Uterus (tissue), 4 donors: Measurements from ENCODE around the gene UGT1A7. TPM values are rescaled to one million over a fixed set of nuclear protein-coding genes. Genes with fewer than 3 reads are reported as not detected.

Source experiments
- DNase-seq, 2 donors: peaks; one replicate each; pipeline ENCODE4 v3.0.0-alpha.2; 2019 to 2020
- H3K27ac ChIP-seq, 2 donors: fragments of 200-600 bp; sonication (generic); 1 replicate in 1 of 2; 2 replicates in 1 of 2; pipeline ENCODE4 v1.5.1; 2016 to 2018
- H3K27me3 ChIP-seq, 2 donors: fragments of 200-600 bp; sonication (generic); one replicate each; pipeline ENCODE4 v1.5.1; 2018 to 2019; ENCODE audit warnings: control low read depth in 1 of 2
- H3K36me3 ChIP-seq, 2 donors: fragments of 200-600 bp; sonication (generic); one replicate each; pipeline ENCODE4 v1.5.1; 2019; ENCODE audit warnings: control low read depth in 1 of 2
- H3K4me1 ChIP-seq, 2 donors: fragments of 200-600 bp; sonication (generic); one replicate each; pipeline ENCODE4 v1.5.1; 2018 to 2019; ENCODE audit warnings: control low read depth in 1 of 2
- H3K4me3 ChIP-seq, 2 donors: fragments of 200-600 bp; sonication (generic); 1 replicate in 1 of 2; 2 replicates in 1 of 2; pipeline ENCODE4 v1.5.1; 2018 to 2019; ENCODE audit warnings: mild to moderate bottlenecking in 1 of 2
- H3K9me3 ChIP-seq, 2 donors: fragments of 200-600 bp; sonication (generic); one replicate each; pipeline ENCODE4 v1.5.1; 2019; ENCODE audit warnings: control low read depth in 1 of 2
- CTCF ChIP-seq, 4 experiments: fragments of 200-600 bp in 2 of 4; fragments of 450-650 bp in 2 of 4; sonication (generic) in 2 of 4; IDR thresholded peaks; one replicate each; pipeline ENCODE4 v1.5.1; 2016 to 2019; ENCODE audit warnings: antibody characterized with exemption in 4 of 4, mild to moderate bottlenecking in 2 of 4, moderate library complexity in 1 of 4
- POLR2A ChIP-seq, 2 donors: fragments of 450-650 bp; IDR thresholded peaks; one replicate each; pipeline ENCODE4 v1.6.1; 2016; ENCODE audit warnings: antibody characterized with exemption in 2 of 2, mild to moderate bottlenecking in 1 of 2, moderate library complexity in 1 of 2
- intact Hi-C: fragments of 100-400 bp; cut with DNase I; formaldehyde crosslinking; loops from one replicate; pipeline ENCODE4 v1.15.1; 2023; ENCODE audit warnings: low total_unique reads
- total RNA-seq, 4 donors: library from RNA; depleted of rRNA in 3 of 4; stranded (reverse); fragments of >200 nt in 3 of 4; gene quantifications; one replicate each; pipeline versions ENCODE4 v1.1.0 to v1.2.4, GENCODE V29; 2014 to 2023
- donor health status: DM: yes; HTN: yes; CAD: no.

The UGT1A7 gene
- total RNA-seq, 4 donors from 2014 or later = 0.29 TPM; not detected in 3

DNA sequence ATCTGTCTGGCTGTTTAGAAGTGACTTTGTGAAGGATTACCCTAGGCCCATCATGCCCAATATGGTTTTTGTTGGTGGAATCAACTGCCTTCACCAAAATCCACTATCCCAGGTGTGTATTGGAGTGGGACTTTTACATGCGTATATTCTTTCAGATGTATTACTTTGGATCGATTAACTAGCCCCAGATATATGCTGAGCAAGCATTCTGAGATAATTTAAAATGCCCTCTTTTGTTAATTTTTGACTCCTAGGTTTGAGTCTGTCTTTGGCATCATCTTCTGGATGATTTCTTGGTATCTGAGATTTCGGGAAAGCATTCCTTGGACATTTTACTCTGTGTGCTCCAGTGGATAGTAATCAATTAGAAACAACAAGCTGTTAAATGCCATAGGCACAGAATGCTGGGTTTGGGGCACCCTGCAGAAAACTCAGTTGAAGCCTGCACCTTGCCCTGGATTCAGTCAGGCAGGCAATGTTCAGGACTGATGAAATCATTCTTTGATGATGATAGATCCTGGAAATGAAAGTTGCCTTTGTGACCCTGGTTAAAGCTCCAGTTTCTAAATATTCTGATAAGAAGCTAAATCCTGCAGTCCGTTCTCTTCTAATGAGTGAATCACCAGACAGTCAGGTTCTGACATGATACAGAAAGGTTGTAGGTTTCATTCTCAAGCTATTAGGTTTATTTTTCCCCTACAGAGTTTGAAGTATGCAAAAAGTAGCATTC lies 79.5 kb downstream of the UGT1A7 start:
- DNase-seq = no peak
- intact Hi-C loops = no loop called here
- Histone ChIP-seq H3K27me3 (no peaks in the 10 kb centered on the region), H3K36me3 (no peaks in the 10 kb centered on the region), H3K27ac (no peak overlapping the region), H3K9me3 (no peaks in the 10 kb centered on the region), H3K4me3 (no peak overlapping the region), H3K4me1 (no peaks in the 10 kb centered on the region)
- no peak for TF ChIP-seq POLR2A (IDR thresholded peaks at IDR 0.05)
- no peak for TF ChIP-seq CTCF (IDR thresholded peaks at IDR 0.05)

GRCh38 chr2:233764264-233764663 lies 82.6 kb downstream of the UGT1A7 start:
- H3K4me3 ChIP-seq = no peak overlapping the region
- H3K9me3 ChIP-seq = no peaks in the 10 kb centered on the region
- no peaks in the 10 kb centered on the region for H3K36me3 ChIP-seq
- H3K4me1 ChIP-seq = no peaks in the 10 kb centered on the region
- TF ChIP-seq CTCF (IDR thresholded peaks at IDR 0.05) (no peak), POLR2A (IDR thresholded peaks at IDR 0.05) (no peak)
- intact Hi-C loops = no loop called here
- no peak for DNase-seq
- H3K27ac ChIP-seq = no peak overlapping the region
- H3K27me3 ChIP-seq = no peaks in the 10 kb centered on the region

DNA sequence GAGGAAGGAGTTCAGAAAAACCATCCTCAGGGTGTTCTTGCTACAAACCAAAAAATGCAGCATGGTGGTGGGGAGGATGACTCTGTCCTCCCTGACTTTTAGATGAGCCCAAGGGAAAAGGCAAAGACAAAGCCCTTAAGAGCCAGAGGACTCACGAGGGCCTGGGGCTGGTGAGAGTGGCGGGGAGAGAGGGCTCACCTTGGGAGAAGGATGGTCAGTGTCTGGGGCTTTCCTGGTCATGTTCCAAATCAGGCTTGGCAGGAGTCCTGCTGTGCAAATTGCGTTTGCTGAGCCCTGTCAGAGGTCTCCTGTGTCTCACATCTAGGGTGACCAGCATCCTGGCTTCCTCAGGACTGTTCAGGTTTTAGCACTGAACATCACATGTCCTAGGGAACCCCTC lies 83.1 kb downstream of the UGT1A7 start:
- intact Hi-C loops = no loop called here
- H3K27me3 ChIP-seq = no peaks in the 10 kb centered on the region
- no peak for TF ChIP-seq CTCF (IDR thresholded peaks at IDR 0.05)
- no peak for TF ChIP-seq POLR2A (IDR thresholded peaks at IDR 0.05)
- H3K4me3 ChIP-seq = no peak overlapping the region
- no peak for DNase-seq
- H3K9me3 ChIP-seq = no peaks in the 10 kb centered on the region
- H3K36me3 ChIP-seq = no peaks in the 10 kb centered on the region
- no peak overlapping the region for H3K27ac ChIP-seq
- no peaks in the 10 kb centered on the region for H3K4me1 ChIP-seq

DNA sequence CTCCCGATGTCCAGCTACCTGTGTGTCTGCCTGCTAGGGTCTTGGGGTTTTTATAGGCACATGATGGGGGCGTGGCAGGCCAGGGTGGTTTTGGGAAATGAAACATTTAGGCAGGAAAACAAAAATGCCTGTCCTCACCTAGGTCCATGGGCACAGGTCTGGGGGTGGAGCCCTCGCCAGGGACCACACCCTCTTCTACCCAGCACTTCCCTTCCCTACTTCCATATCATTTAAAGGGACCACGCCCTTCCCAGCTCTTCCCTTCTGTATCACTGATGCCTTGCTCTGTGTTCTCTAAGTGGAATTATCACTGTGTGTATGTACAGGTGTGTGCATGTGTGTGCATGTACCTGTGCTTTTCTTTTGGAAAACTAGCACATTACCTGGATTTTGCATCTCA lies 84.7 kb downstream of the UGT1A7 start:
- Histone ChIP-seq H3K9me3 (no peaks in the 10 kb centered on the region), H3K4me1 (no peaks in the 10 kb centered on the region), H3K27me3 (no peaks in the 10 kb centered on the region), H3K4me3 (no peak overlapping the region), H3K27ac (no peak overlapping the region), H3K36me3 (no peaks in the 10 kb centered on the region)
- intact Hi-C loops = no loop called here
- TF ChIP-seq CTCF (IDR thresholded peaks at IDR 0.05) = no peak
- no peak for TF ChIP-seq POLR2A (IDR thresholded peaks at IDR 0.05)
- no peak for DNase-seq

GRCh38 chr2:233768076-233768475 lies 86.4 kb downstream of the UGT1A7 start:
- Histone ChIP-seq H3K36me3 (no peaks in the 10 kb centered on the region), H3K9me3 (no peaks in the 10 kb centered on the region), H3K4me1 (no peaks in the 10 kb centered on the region), H3K27ac (no peak overlapping the region), H3K4me3 (no peak overlapping the region), H3K27me3 (no peaks in the 10 kb centered on the region)
- intact Hi-C loops = no loop called here
- DNase-seq = no peak
- TF ChIP-seq POLR2A (IDR thresholded peaks at IDR 0.05) (no peak), CTCF (IDR thresholded peaks at IDR 0.05) (no peak)
